ENCODE measurements around the gene ANKS6. TPM values are rescaled to one million over a fixed set of nuclear protein-coding genes. Genes with fewer than 3 reads are reported as not detected.

The ANKS6 gene
- polyA plus RNA-seq, 6 donors from 2014 or later, result 2.0 to 8.5 (median 4.0) TPM

DNA sequence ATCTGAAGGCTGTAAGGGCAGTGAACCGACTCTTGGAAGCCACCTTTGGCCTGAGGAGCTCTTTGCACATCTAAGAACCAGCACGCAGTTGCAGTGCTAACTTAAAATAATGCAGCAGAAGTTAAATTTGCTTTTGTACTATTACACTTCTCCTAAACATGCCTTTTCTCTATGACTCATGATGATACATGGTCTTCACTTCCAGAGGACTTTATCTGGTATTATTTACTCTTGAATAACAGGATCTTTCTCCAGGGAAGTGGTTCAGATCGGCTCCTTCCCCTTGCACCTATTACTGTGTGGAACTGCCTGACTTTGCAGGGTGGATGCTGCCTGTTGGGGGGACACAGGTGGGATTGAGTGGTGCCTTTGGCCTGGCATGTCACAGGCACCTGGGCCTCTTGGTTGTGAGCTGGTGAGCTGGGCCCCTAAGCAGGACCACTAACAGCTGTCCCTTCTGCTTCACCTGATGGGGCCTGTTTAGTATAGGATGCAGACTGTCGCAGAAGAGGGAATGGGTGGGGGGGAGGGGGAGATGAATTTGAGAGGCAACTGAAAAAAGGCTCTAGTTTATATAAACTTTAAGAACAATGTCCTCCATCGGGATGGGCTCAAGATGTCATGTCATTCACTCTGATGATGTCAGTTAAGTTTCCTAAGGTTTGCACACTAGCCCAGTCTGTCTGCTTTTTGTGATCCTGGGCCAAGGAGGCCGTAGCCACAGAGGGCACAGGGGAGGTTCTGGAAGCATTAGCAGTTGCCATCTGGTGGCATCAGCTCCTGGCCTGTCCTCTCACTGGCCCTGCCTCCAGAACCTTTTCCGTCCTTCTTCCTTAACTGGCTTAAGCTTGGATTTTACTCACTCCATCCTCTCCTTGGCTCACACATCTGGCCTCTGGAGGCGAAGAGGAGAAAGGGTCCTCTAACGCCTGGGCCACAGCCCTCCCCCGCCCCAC lies 53.8 kb downstream of the ANKS6 start:
- Mint-ChIP-seq H3K4me1 (no peaks in the 10 kb centered on the region), H3K27me3 (no peaks in the 10 kb centered on the region), H3K36me3 (peaks cover 2 to 27% of the 10 kb centered on the region in 2 donors), H3K4me3 (no peak overlapping the region), H3K27ac (no peak overlapping the region), H3K9me3 (peaks cover 4 to 18% (median 7%) of the 10 kb centered on the region in 7 donors)
- ATAC-seq (ENCODE audit: low read depth in 2 of 2) (no peak), DNase-seq (no peak)

GRCh38 chr9:98740226-98740881 lies 56.0 kb downstream of the ANKS6 start:
- Mint-ChIP-seq H3K9me3 (peaks cover 4 to 19% (median 7%) of the 10 kb centered on the region in 7 donors), H3K27ac (no peak overlapping the region)
- ATAC-seq (ENCODE audit: low read depth in 2 of 2), result no peak

GRCh38 chr9:98738741-98739140 lies 57.6 kb downstream of the ANKS6 start:
- no peaks in the 10 kb centered on the region for H3K4me1 Mint-ChIP-seq
- no peak overlapping the region for H3K27ac Mint-ChIP-seq
- H3K36me3 Mint-ChIP-seq, result peaks cover 33 to 38% of the 10 kb centered on the region in 2 donors
- ATAC-seq (ENCODE audit: low read depth in 2 of 2) (no peak), DNase-seq (no peak)
- H3K9me3 Mint-ChIP-seq, result peaks cover 4 to 19% (median 7%) of the 10 kb centered on the region in 7 donors
- H3K4me3 Mint-ChIP-seq, result no peak overlapping the region
- H3K27me3 Mint-ChIP-seq, result no peaks in the 10 kb centered on the region

More at GRCh38 chr9:98740226-98740881, 56.0 kb downstream of the ANKS6 start:
- no peak overlapping the region for H3K4me3 Mint-ChIP-seq
- H3K36me3 Mint-ChIP-seq, result peaks cover 23 to 46% of the 10 kb centered on the region in 2 donors
- H3K4me1 Mint-ChIP-seq, result no peaks in the 10 kb centered on the region
- DNase-seq, result no peak
- no peaks in the 10 kb centered on the region for H3K27me3 Mint-ChIP-seq

GRCh38 chr9:98736226-98736625 lies 60.1 kb downstream of the ANKS6 start:
- no peaks in the 10 kb centered on the region for H3K27me3 Mint-ChIP-seq
- no peak overlapping the region for H3K4me3 Mint-ChIP-seq
- H3K9me3 Mint-ChIP-seq, result peaks cover 4 to 19% (median 7%) of the 10 kb centered on the region in 7 donors
- ATAC-seq (ENCODE audit: low read depth in 2 of 2) (no peak), DNase-seq (no peak)
- H3K4me1 Mint-ChIP-seq, result peaks cover 0 to 3% (median 0%) of the 10 kb centered on the region in 3 donors
- peaks cover 33 to 38% of the 10 kb centered on the region in 2 donors for H3K36me3 Mint-ChIP-seq
- H3K27ac Mint-ChIP-seq, result no peak overlapping the region

DNA sequence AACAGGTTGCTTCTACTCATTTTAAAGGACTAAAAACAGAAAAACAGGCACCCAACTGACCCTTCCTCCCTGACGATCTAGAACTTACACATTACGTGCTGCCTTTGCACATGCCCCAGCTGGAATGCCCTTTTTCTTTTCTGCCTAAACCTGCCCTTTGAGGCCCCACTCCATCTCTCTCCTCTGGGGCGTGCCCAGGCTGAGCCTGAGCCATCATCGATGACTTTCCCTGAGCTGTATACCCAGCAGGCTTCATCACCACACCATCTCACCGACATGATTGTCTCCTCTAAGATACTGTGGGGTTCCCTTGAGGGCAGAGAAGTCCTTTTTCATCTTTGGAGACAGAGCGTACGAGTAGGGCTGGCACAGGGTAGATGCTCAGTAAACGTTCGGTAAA lies 63.6 kb downstream of the ANKS6 start:
- Mint-ChIP-seq H3K36me3 (peaks cover 21 to 32% of the 10 kb centered on the region in 2 donors), H3K4me3 (no peak overlapping the region), H3K9me3 (peaks cover 0 to 4% (median 0%) of the 10 kb centered on the region in 7 donors), H3K4me1 (peaks cover 0 to 11% (median 10%) of the 10 kb centered on the region in 3 donors), H3K27me3 (no peaks in the 10 kb centered on the region), H3K27ac (no peak overlapping the region)
- DNase-seq, result no peak
- no peak for ATAC-seq (ENCODE audit: low read depth in 2 of 2)

- Mint-ChIP-seq H3K4me3 (no peak overlapping the region), H3K4me1 (peaks cover 5 to 16% (median 16%) of the 10 kb centered on the region in 3 donors), H3K36me3 (peaks cover 14 to 25% of the 10 kb centered on the region in 2 donors), H3K27me3 (no peaks in the 10 kb centered on the region), H3K27ac (no peak overlapping the region), H3K9me3 (no peaks in the 10 kb centered on the region)
- ATAC-seq (ENCODE audit: low read depth in 2 of 2) (no peak), DNase-seq (no peak)
These were observed 64.3 kb downstream of the ANKS6 start for GRCh38 chr9:98732091-98732490.

DNA sequence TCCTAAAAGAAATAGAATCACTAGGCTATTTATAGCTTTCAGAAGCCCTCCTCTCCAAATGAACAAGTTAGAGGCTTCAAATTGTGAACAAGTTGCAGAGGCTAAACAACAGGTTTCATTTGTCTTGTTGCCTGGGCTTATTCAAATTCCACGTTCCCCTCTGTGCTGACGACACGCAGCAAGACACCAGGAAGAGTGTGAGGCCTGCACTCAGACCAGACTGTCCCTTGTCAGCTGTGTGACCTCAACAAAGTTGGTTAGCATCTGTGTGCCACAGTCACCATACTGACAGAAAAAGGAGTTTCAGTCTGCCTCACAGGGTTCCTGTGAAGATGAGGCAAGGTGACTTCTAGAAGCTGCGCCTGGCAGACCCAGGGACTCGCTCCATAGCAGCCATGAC lies 65.5 kb downstream of the ANKS6 start:
- Mint-ChIP-seq H3K9me3 (no peaks in the 10 kb centered on the region), H3K4me1 (peaks cover 15 to 27% (median 26%) of the 10 kb centered on the region in 3 donors), H3K4me3 (no peak overlapping the region), H3K27me3 (no peaks in the 10 kb centered on the region), H3K27ac (peak overlapping the region in 1 of 6 donors; percentile 43), H3K36me3 (peaks cover 4 to 15% of the 10 kb centered on the region in 2 donors)
- ATAC-seq (ENCODE audit: low read depth in 2 of 2) (no peak), DNase-seq (no peak)

- H3K4me1 Mint-ChIP-seq, result peaks cover 15 to 27% (median 26%) of the 10 kb centered on the region in 3 donors
- peaks cover 0 to 10% (median 5%) of the 10 kb centered on the region in 7 donors for H3K9me3 Mint-ChIP-seq
- ATAC-seq (ENCODE audit: low read depth in 2 of 2), result no peak
- H3K36me3 Mint-ChIP-seq, result peaks cover 7 to 8% of the 10 kb centered on the region in 2 donors
- no peak overlapping the region for H3K4me3 Mint-ChIP-seq
- no peak overlapping the region for H3K27ac Mint-ChIP-seq
- H3K27me3 Mint-ChIP-seq, result no peaks in the 10 kb centered on the region
- DNase-seq, result no peak
These were observed 67.9 kb downstream of the ANKS6 start for GRCh38 chr9:98728500-98728899.

GRCh38 chr9:98727428-98727827 lies 68.9 kb downstream of the ANKS6 start:
- Mint-ChIP-seq H3K36me3 (peaks cover 7 to 8% of the 10 kb centered on the region in 2 donors), H3K27ac (no peak overlapping the region), H3K4me3 (no peak overlapping the region), H3K4me1 (peaks cover 15 to 26% (median 24%) of the 10 kb centered on the region in 3 donors), H3K9me3 (peaks cover 0 to 16% (median 7%) of the 10 kb centered on the region in 7 donors), H3K27me3 (peaks cover 0 to 8% (median 0%) of the 10 kb centered on the region in 3 donors)
- no peak for DNase-seq
- ATAC-seq (ENCODE audit: low read depth in 2 of 2), result no peak

GRCh38 chr9:98726735-98727134 lies 69.6 kb downstream of the ANKS6 start:
- Mint-ChIP-seq H3K27ac (peak overlapping the region in 2 of 6 donors; percentile 4 to 12), H3K36me3 (peaks cover 7 to 8% of the 10 kb centered on the region in 2 donors), H3K9me3 (peaks cover 0 to 16% (median 7%) of the 10 kb centered on the region in 7 donors), H3K4me1 (peaks cover 15 to 26% (median 24%) of the 10 kb centered on the region in 3 donors), H3K4me3 (peak overlapping the region in 1 of 8 donors; percentile 32), H3K27me3 (peaks cover 0 to 13% (median 0%) of the 10 kb centered on the region in 3 donors)
- peak; percentile 2 for DNase-seq
- ATAC-seq (ENCODE audit: low read depth in 2 of 2), result peak; percentile 14 to 35

- Mint-ChIP-seq H3K27me3 (peaks cover 0 to 18% (median 0%) of the 10 kb centered on the region in 3 donors), H3K4me3 (peak overlapping the region in 1 of 8 donors; percentile 18), H3K36me3 (peaks cover 7 to 8% of the 10 kb centered on the region in 2 donors), H3K9me3 (peaks cover 0 to 16% (median 7%) of the 10 kb centered on the region in 7 donors), H3K4me1 (peaks cover 15 to 24% (median 20%) of the 10 kb centered on the region in 3 donors), H3K27ac (no peak overlapping the region)
- ATAC-seq (ENCODE audit: low read depth in 2 of 2), result no peak
- DNase-seq, result no peak
These were observed 71.4 kb downstream of the ANKS6 start for GRCh38 chr9:98724810-98725530.

DNA sequence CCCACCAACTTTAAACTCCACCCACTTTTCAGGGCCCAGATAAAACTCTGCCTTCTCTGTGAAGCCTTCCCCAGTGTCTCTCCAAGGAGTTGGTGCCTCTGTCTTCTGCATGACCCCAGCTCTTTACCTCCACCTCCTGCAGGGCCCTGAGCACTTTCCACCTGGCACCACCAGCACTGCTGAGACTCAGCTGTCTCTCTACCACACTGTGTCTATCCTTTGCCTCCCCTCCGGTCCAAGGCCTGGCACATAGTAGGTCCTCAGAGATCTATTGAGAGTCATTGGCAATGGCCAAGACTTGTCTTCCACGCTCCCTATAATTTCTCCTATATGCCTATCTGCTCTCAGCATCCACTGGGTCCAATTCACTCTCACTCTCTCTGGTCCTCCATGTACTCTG lies 74.7 kb downstream of the ANKS6 start:
- no peak overlapping the region for H3K27ac Mint-ChIP-seq
- DNase-seq (no peak), ATAC-seq (ENCODE audit: low read depth in 2 of 2) (no peak)
- H3K4me1 Mint-ChIP-seq, result peaks cover 6 to 7% (median 6%) of the 10 kb centered on the region in 3 donors
- H3K9me3 Mint-ChIP-seq, result peaks cover 0 to 26% (median 9%) of the 10 kb centered on the region in 7 donors
- no peak overlapping the region for H3K4me3 Mint-ChIP-seq
- H3K36me3 Mint-ChIP-seq, result peaks cover 7 to 8% of the 10 kb centered on the region in 2 donors
- H3K27me3 Mint-ChIP-seq, result peaks cover 7 to 26% (median 10%) of the 10 kb centered on the region in 3 donors

- ATAC-seq (ENCODE audit: low read depth in 2 of 2) (no peak), DNase-seq (no peak)
- Mint-ChIP-seq H3K27ac (no peak overlapping the region), H3K27me3 (peaks cover 13 to 38% (median 15%) of the 10 kb centered on the region in 3 donors), H3K9me3 (peaks cover 0 to 26% (median 9%) of the 10 kb centered on the region in 7 donors), H3K36me3 (peaks cover 7 to 8% of the 10 kb centered on the region in 2 donors), H3K4me1 (no peaks in the 10 kb centered on the region), H3K4me3 (no peak overlapping the region)
These were observed 76.0 kb downstream of the ANKS6 start for GRCh38 chr9:98720402-98720801.

Measured in naive B cell (primary cell).